ENCODE data around the gene PACC1. TPM values are rescaled to one million over a fixed set of nuclear protein-coding genes. Genes with fewer than 3 reads are reported as not detected.

PACC1 gene
- total RNA-seq, 1 experiment from 2014 or later = 17.6 TPM

- H3K27me3 ChIP-seq (ENCODE audit: insufficient read depth, low read length) = no peaks in the 10 kb centered on the region
- ATAC-seq (no peak), DNase-seq (ENCODE audit: low read depth, low spot score) (no peak)
- CTCF ChIA-PET = no interaction called here
- intact Hi-C loops (cut with micrococcal nuclease) = no loop called here
- H3K79me2 ChIP-seq (ENCODE audit: insufficient read depth, low read length) = no peaks in the 10 kb centered on the region
- no TSS peak for BruUV-seq (replicated peaks)
- H3K4me1 ChIP-seq (ENCODE audit: control insufficient read depth in 1 of 2, insufficient read depth in 2 of 2, low read length in 2 of 2) = no peaks in the 10 kb centered on the region
- H4K20me1 ChIP-seq (ENCODE audit: insufficient read depth) = no peaks in the 10 kb centered on the region
- no peak overlapping the region for H3K27ac ChIP-seq (ENCODE audit: low read depth, low read length)
- H3K36me3 ChIP-seq (ENCODE audit: control insufficient read depth in 1 of 2, insufficient read depth in 2 of 2, low read length in 2 of 2) = peaks cover 15 to 21% of the 10 kb centered on the region in 2 experiments
- no peak overlapping the region for H3K4me2 ChIP-seq (ENCODE audit: low read length)
- no peak overlapping the region for H3K9ac ChIP-seq (ENCODE audit: low read length)
- H3K9me2 ChIP-seq (ENCODE audit: insufficient read depth) = no peaks in the 10 kb centered on the region
- no peak overlapping the region for H3K4me3 ChIP-seq (replicated peaks in 1 of 2; ENCODE audit: low read depth in 1 of 2, low read length in 2 of 2)
- H2AFZ ChIP-seq (ENCODE audit: low read depth, low read length, poor library complexity, severe bottlenecking) = no peak overlapping the region
- TF ChIP-seq RAD21 (IDR thresholded peaks at IDR 0.05; ENCODE audit: low read depth) (no peak), JUND (IDR thresholded peaks at IDR 0.05) (no peak), MAX (IDR thresholded peaks at IDR 0.05) (no peak), SRF (IDR thresholded peaks at IDR 0.05; ENCODE audit: low read depth) (no peak), YY1 (IDR thresholded peaks at IDR 0.05; ENCODE audit: extremely low read depth, insufficient replicate concordance, low read depth, low read length) (no peak), ELF1 (IDR thresholded peaks at IDR 0.05; ENCODE audit: borderline replicate concordance, low read depth) (no peak), ZFX (IDR thresholded peaks at IDR 0.05) (no peak), EZH2 (IDR thresholded peaks at IDR 0.05) (no peak), SP1 (IDR thresholded peaks at IDR 0.05; ENCODE audit: low read depth) (no peak), CEBPB (IDR thresholded peaks at IDR 0.05; ENCODE audit: low read depth) (no peak), CBX3 (IDR thresholded peaks at IDR 0.05; ENCODE audit: low read depth) (no peak), EGR1 (IDR thresholded peaks at IDR 0.05; ENCODE audit: low read depth) (no peak), POLR2A (IDR thresholded peaks at IDR 0.05; ENCODE audit: borderline replicate concordance, extremely low read depth, insufficient read depth, insufficient read length) (no peak), FOSL1 (IDR thresholded peaks at IDR 0.05; ENCODE audit: low read depth) (no peak)
- TF ChIP-seq, protein P1, sequence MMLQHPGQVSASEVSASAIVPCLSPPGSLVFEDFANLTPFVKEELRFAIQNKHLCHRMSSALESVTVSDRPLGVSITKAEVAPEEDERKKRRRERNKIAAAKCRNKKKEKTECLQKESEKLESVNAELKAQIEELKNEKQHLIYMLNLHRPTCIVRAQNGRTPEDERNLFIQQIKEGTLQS (IDR thresholded peaks at IDR 0.05) = no peak
- TF ChIP-seq, protein P2, sequence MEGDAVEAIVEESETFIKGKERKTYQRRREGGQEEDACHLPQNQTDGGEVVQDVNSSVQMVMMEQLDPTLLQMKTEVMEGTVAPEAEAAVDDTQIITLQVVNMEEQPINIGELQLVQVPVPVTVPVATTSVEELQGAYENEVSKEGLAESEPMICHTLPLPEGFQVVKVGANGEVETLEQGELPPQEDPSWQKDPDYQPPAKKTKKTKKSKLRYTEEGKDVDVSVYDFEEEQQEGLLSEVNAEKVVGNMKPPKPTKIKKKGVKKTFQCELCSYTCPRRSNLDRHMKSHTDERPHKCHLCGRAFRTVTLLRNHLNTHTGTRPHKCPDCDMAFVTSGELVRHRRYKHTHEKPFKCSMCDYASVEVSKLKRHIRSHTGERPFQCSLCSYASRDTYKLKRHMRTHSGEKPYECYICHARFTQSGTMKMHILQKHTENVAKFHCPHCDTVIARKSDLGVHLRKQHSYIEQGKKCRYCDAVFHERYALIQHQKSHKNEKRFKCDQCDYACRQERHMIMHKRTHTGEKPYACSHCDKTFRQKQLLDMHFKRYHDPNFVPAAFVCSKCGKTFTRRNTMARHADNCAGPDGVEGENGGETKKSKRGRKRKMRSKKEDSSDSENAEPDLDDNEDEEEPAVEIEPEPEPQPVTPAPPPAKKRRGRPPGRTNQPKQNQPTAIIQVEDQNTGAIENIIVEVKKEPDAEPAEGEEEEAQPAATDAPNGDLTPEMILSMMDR (IDR thresholded peaks at IDR 0.05 in 2 of 3, conservative IDR thresholded peaks at IDR 0.05 in 1 of 3; ENCODE audit: borderline replicate concordance in 1 of 3, insufficient read depth in 1 of 3, low read depth in 2 of 3, low read length in 2 of 3) = no peak
- POLR2A ChIA-PET = no interaction called here
- H3K9me3 ChIP-seq (ENCODE audit: control insufficient read depth in 1 of 2, insufficient read depth in 1 of 2, low read depth in 1 of 2, low read length in 2 of 2) = no peaks in the 10 kb centered on the region
- RAD21 ChIA-PET (ENCODE audit: low non-redundant PET in 1 of 2, low total read pairs in 2 of 2, uncharacterized antibody in 2 of 2, unreplicated experiment in 2 of 2) = no interaction called here
Measured at GRCh38 chr1:212354464-212354863, 60.2 kb downstream of the PACC1 start.

All from HCT116 (cell line).